Measurements from ENCODE around the gene PNPLA6. TPM values are rescaled to one million over a fixed set of nuclear protein-coding genes. Genes with fewer than 3 reads are reported as not detected.

PNPLA6 gene
- polyA plus RNA-seq, 3 donors, result 11.2 to 178 (median 14.4) TPM

DNA sequence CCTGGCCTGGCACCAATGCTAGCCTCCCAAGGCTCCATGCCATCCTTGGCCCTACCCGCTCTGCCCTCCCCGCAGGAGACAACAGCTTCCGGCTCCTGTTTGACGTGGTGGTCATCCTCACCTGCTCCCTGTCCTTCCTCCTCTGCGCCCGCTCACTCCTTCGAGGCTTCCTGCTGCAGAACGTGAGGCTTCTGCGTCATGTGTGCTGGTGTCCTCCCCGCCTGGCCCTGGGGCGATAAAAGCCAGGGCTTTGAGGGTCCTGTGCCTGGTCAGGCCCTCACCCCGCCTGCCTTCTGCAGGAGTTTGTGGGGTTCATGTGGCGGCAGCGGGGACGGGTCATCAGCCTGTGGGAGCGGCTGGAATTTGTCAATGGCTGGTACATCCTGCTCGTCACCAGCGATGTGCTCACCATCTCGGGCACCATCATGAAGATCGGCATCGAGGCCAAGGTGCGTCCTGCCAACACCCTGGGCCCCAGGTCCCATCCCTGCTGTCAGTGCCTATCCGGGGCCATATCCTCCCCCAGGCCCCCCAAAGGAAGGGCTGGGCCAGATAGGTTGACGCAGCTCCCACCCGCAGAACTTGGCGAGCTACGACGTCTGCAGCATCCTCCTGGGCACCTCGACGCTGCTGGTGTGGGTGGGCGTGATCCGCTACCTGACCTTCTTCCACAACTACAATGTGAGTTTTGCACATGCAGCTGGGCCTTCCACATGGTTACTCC, 6.8 kb upstream of the PNPLA6 start:
- no peaks in the 10 kb centered on the region for H3K9me3 Mint-ChIP-seq
- Histone ChIP-seq H3K4me1 (ENCODE audit: control insufficient read depth in 1 of 2, insufficient read depth in 2 of 2, low read length in 2 of 2) (peaks cover 19 to 29% of the 10 kb centered on the region in 2 donors), H3K27me3 (ENCODE audit: control insufficient read depth in 2 of 2, insufficient read depth in 2 of 2, low read length in 2 of 2) (no peaks in the 10 kb centered on the region), H3K9me3 (replicated peaks in 1 of 2; ENCODE audit: control insufficient read depth in 1 of 2, insufficient read depth in 1 of 2, low read length in 2 of 2) (no peaks in the 10 kb centered on the region), H3K27ac (ENCODE audit: low read depth in 1 of 2, low read length in 2 of 2) (no peak overlapping the region), H3K79me2 (ENCODE audit: insufficient read depth, low read length) (peaks cover 3% of the 10 kb centered on the region), H3K4me3 (replicated peaks in 1 of 3; ENCODE audit: low read depth in 2 of 3, low read length in 3 of 3) (no peak overlapping the region), H3K36me3 (replicated peaks in 1 of 2; ENCODE audit: control insufficient read depth in 1 of 2, insufficient read depth in 2 of 2, low read length in 2 of 2) (peaks cover 55 to 77% of the 10 kb centered on the region in 2 donors), H2AFZ (ENCODE audit: insufficient read depth, low read depth, low read length, poor library complexity, severe bottlenecking) (no peak overlapping the region), H4K20me1 (ENCODE audit: insufficient read depth, low read length) (peaks cover 10% of the 10 kb centered on the region), H3K9ac (ENCODE audit: insufficient read depth, low read length, poor library complexity, severe bottlenecking) (no peak overlapping the region), H3K4me2 (replicated peaks; ENCODE audit: extremely low read depth, low read length, poor library complexity, severe bottlenecking) (no peak overlapping the region)
- H3K4me3 Mint-ChIP-seq, result no peak overlapping the region
- TF ChIP-seq, protein P1, sequence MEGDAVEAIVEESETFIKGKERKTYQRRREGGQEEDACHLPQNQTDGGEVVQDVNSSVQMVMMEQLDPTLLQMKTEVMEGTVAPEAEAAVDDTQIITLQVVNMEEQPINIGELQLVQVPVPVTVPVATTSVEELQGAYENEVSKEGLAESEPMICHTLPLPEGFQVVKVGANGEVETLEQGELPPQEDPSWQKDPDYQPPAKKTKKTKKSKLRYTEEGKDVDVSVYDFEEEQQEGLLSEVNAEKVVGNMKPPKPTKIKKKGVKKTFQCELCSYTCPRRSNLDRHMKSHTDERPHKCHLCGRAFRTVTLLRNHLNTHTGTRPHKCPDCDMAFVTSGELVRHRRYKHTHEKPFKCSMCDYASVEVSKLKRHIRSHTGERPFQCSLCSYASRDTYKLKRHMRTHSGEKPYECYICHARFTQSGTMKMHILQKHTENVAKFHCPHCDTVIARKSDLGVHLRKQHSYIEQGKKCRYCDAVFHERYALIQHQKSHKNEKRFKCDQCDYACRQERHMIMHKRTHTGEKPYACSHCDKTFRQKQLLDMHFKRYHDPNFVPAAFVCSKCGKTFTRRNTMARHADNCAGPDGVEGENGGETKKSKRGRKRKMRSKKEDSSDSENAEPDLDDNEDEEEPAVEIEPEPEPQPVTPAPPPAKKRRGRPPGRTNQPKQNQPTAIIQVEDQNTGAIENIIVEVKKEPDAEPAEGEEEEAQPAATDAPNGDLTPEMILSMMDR (IDR thresholded peaks at IDR 0.05), result no peak
- H3K27ac Mint-ChIP-seq, result peak overlapping the region in 3 of 7 donors; percentile 37 to 53 (median 43)
- intact Hi-C loops (cut with micrococcal nuclease), result no loop called here
- H3K36me3 Mint-ChIP-seq, result peaks cover 63 to 90% of the 10 kb centered on the region in 2 donors
- DNase-seq, result no peak
- WGBS (ENCODE audit: insufficient coverage), result 94% methylated on average over 26 of the region's 32 CpGs
- peaks cover 31% of the 10 kb centered on the region for H3K4me1 Mint-ChIP-seq
- H3K27me3 Mint-ChIP-seq (ENCODE audit: low read depth in 3 of 3), result peaks cover 0 to 2% (median 0%) of the 10 kb centered on the region in 3 donors

DNA sequence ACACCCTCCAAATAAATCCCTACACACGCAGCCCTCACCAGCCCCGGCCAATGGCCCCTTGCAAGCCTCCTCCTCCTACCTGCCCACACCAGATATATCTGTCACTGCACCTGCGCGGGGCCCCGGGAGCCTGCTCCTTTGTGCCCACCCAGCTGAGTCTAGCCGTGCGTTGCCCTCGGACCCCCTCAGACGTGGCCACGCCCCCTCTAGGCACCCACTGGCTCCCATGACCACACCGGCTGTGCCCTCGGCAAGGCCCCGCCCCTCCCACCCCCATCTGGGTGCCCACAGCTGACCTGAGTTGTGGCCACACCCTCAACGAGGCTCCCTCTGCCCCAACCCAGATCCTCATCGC, 6.3 kb upstream of the PNPLA6 start:
- peaks cover 4% of the 10 kb centered on the region for H4K20me1 ChIP-seq (ENCODE audit: insufficient read depth, low read length)
- peaks cover 19 to 30% of the 10 kb centered on the region in 2 donors for H3K4me1 ChIP-seq (ENCODE audit: control insufficient read depth in 1 of 2, insufficient read depth in 2 of 2, low read length in 2 of 2)
- no peak overlapping the region for H2AFZ ChIP-seq (ENCODE audit: insufficient read depth, low read depth, low read length, poor library complexity, severe bottlenecking)
- no peaks in the 10 kb centered on the region for H3K9me3 ChIP-seq (replicated peaks in 1 of 2; ENCODE audit: control insufficient read depth in 1 of 2, insufficient read depth in 1 of 2, low read length in 2 of 2)
- no peak overlapping the region for H3K4me2 ChIP-seq (replicated peaks; ENCODE audit: extremely low read depth, low read length, poor library complexity, severe bottlenecking)
- no peaks in the 10 kb centered on the region for H3K79me2 ChIP-seq (ENCODE audit: insufficient read depth, low read length)
- Mint-ChIP-seq H3K27ac (no peak overlapping the region), H3K9me3 (no peaks in the 10 kb centered on the region), H3K4me3 (no peak overlapping the region), H3K27me3 (ENCODE audit: low read depth in 3 of 3) (peaks cover 0 to 2% (median under 1%) of the 10 kb centered on the region in 3 donors), H3K36me3 (peaks cover 60 to 87% of the 10 kb centered on the region in 2 donors), H3K4me1 (peaks cover 33% of the 10 kb centered on the region)
- WGBS (ENCODE audit: insufficient coverage), result 98% methylated on average over 9 of the region's 15 CpGs
- H3K4me3 ChIP-seq (replicated peaks in 1 of 3; ENCODE audit: low read depth in 2 of 3, low read length in 3 of 3), result no peak overlapping the region
- DNase-seq, result no peak
- H3K27me3 ChIP-seq (ENCODE audit: control insufficient read depth in 2 of 2, insufficient read depth in 2 of 2, low read length in 2 of 2), result no peaks in the 10 kb centered on the region
- H3K27ac ChIP-seq (ENCODE audit: low read depth in 1 of 2, low read length in 2 of 2), result no peak overlapping the region
- TF ChIP-seq, protein P1 (IDR thresholded peaks at IDR 0.05), result no peak
- intact Hi-C loops (cut with micrococcal nuclease), result no loop called here
- peaks cover 55 to 76% of the 10 kb centered on the region in 2 donors for H3K36me3 ChIP-seq (replicated peaks in 1 of 2; ENCODE audit: control insufficient read depth in 1 of 2, insufficient read depth in 2 of 2, low read length in 2 of 2)
- no peak overlapping the region for H3K9ac ChIP-seq (ENCODE audit: insufficient read depth, low read length, poor library complexity, severe bottlenecking)

Data from CD14-positive monocyte (primary cell).